SK-N-MC (cell line): Measurements from ENCODE around the gene PSD4.

Experiments used
- EZH2 ChIP-seq: fragments of 200-600 bp; sonication (generic); IDR thresholded peaks from one replicate; pipeline ENCODE4 v1.6.1; 2017; ENCODE audit warnings: antibody characterized with exemption
- FOXP2 ChIP-seq: optimal IDR thresholded peaks from 2 replicates; pipeline ENCODE3; 2011; ENCODE audit warnings: mild to moderate bottlenecking, moderate library complexity; ENCODE audit not compliant: insufficient read depth; ENCODE audit errors: extremely low read length, control extremely low read depth
- POLR2AphosphoS5 ChIP-seq: IDR thresholded peaks from 2 replicates; pipeline ENCODE4 v1.6.1; 2012; ENCODE audit warnings: mild to moderate bottlenecking, low read depth, low read length, borderline replicate concordance

DNA sequence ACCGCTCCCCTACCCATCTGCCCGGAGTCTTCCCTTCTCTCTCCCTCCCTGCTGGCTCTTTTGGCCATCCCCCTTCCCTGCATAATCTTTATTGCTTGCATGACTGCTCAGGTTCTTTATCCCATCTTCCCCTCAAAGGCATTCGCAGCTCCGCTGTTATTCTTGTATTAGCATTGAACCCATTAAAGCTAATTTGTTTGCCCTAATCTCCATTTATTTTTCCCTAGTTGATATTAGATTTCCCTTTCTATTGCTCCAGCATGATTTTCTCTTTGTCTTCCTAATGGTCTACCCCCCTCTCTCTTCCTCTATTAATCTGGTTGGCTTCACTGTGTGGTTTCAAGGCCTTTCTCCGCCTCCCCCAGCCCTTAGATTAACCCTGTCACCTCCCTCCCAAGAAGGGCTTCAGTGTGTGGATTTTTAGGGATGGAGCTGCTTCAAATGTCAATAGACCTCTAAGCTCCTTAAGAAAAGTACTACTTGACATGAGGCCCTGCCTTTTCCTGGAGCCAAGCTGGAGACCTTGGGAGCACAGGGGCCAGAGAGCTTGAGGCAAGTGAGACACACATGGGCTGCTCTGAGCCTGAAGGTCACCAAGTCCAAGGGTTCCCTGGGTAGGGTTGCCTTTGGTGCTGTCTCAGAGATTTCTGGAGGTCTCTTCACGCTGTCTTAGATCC, 84.8 kb downstream of the PSD4 start:
- TF ChIP-seq EZH2 = no peak
- TF ChIP-seq POLR2AphosphoS5 = no peak
- no peak for TF ChIP-seq FOXP2
